Neuron (in vitro differentiated cells): ENCODE measurements around the gene DUT.

Experiments
- H2AFZ ChIP-seq: one replicate; pipeline ENCODE4 v1.6.1; 2013; ENCODE audit warnings: low read depth, mild to moderate bottlenecking, inconsistent platforms, low read length, moderate library complexity
- H3K27me3 ChIP-seq: one replicate; pipeline ENCODE4 v1.6.1; 2013; ENCODE audit warnings: low read length; ENCODE audit not compliant: insufficient read depth
- H3K36me3 ChIP-seq: one replicate; pipeline ENCODE4 v1.6.1; 2013; ENCODE audit warnings: low read length; ENCODE audit not compliant: insufficient read depth
- H3K4me1 ChIP-seq: one replicate; pipeline ENCODE4 v1.6.1; 2013; ENCODE audit warnings: low read length; ENCODE audit not compliant: insufficient read depth
- H3K4me3 ChIP-seq: 2 replicates; pipeline ENCODE4 v1.5.1; 2013; ENCODE audit warnings: mild to moderate bottlenecking, low read length, moderate library complexity
- H3K9me3 ChIP-seq: one replicate; pipeline ENCODE4 v1.6.1; 2013; ENCODE audit warnings: low read length

The DUT gene

GRCh38 chr15:48330855-48331795 lies at the start of gene DUT:
Gene DUT, plus strand, starts transcription at chr15:48331429. Its CDS starts 87 bp downstream, at chr15:48331516.
- H2AFZ ChIP-seq, result peak within 1 kb of the TSS; percentile 89
- H3K4me3 ChIP-seq, result peak within 1 kb of the TSS; percentile 95

GRCh38 chr15:48281674-48282073 lies 49.6 kb upstream of the DUT start:
- Histone ChIP-seq H3K4me3 (no peak overlapping the region), H3K27me3 (no peaks in the 10 kb centered on the region), H3K9me3 (no peaks in the 10 kb centered on the region), H3K36me3 (no peaks in the 10 kb centered on the region), H3K4me1 (peaks cover 9% of the 10 kb centered on the region), H2AFZ (peak overlapping the region; percentile 34)

More at GRCh38 chr15:48330855-48331795, at the start of gene DUT:
- H3K27me3 ChIP-seq, result no peaks in the 10 kb centered on the region
- H3K4me1 ChIP-seq, result peaks cover 24% of the 10 kb centered on the region
- peaks cover 19% of the 10 kb centered on the region for H3K36me3 ChIP-seq
- no peaks in the 10 kb centered on the region for H3K9me3 ChIP-seq

GRCh38 chr15:48282216-48282615 lies 49.0 kb upstream of the DUT start:
- Histone ChIP-seq H3K9me3 (no peaks in the 10 kb centered on the region), H3K4me3 (no peak overlapping the region), H2AFZ (peak overlapping the region; percentile 34), H3K27me3 (no peaks in the 10 kb centered on the region), H3K36me3 (no peaks in the 10 kb centered on the region), H3K4me1 (peaks cover 9% of the 10 kb centered on the region)

GRCh38 chr15:48283396-48284145 lies 47.7 kb upstream of the DUT start:
- H3K9me3 ChIP-seq, result no peaks in the 10 kb centered on the region
- no peaks in the 10 kb centered on the region for H3K27me3 ChIP-seq
- H3K4me1 ChIP-seq, result peaks cover 9% of the 10 kb centered on the region
- H3K36me3 ChIP-seq, result no peaks in the 10 kb centered on the region
- H2AFZ ChIP-seq, result no peak overlapping the region
- H3K4me3 ChIP-seq, result no peak overlapping the region

GRCh38 chr15:48285329-48286214 lies 45.7 kb upstream of the DUT start:
- no peaks in the 10 kb centered on the region for H3K36me3 ChIP-seq
- peak overlapping the region; percentile 71 for H2AFZ ChIP-seq
- peaks cover 9% of the 10 kb centered on the region for H3K4me1 ChIP-seq
- no peaks in the 10 kb centered on the region for H3K27me3 ChIP-seq
- H3K4me3 ChIP-seq, result no peak overlapping the region
- no peaks in the 10 kb centered on the region for H3K9me3 ChIP-seq

- H3K4me3 ChIP-seq, result no peak overlapping the region
Measured at GRCh38 chr15:48289628-48290027, 41.6 kb upstream of the DUT start.

GRCh38 chr15:48292458-48292857 lies 38.8 kb upstream of the DUT start:
- H2AFZ ChIP-seq, result no peak overlapping the region
- H3K27me3 ChIP-seq, result no peaks in the 10 kb centered on the region
- H3K36me3 ChIP-seq, result no peaks in the 10 kb centered on the region
- peaks cover 9% of the 10 kb centered on the region for H3K4me1 ChIP-seq
- no peaks in the 10 kb centered on the region for H3K9me3 ChIP-seq
- no peak overlapping the region for H3K4me3 ChIP-seq

More at GRCh38 chr15:48289628-48290027, 41.6 kb upstream of the DUT start:
- Histone ChIP-seq H3K9me3 (no peaks in the 10 kb centered on the region), H3K27me3 (no peaks in the 10 kb centered on the region), H2AFZ (no peak overlapping the region), H3K36me3 (no peaks in the 10 kb centered on the region), H3K4me1 (peaks cover 9% of the 10 kb centered on the region)

- H3K36me3 ChIP-seq, result no peaks in the 10 kb centered on the region
- H3K4me3 ChIP-seq, result no peak overlapping the region
- H3K9me3 ChIP-seq, result no peaks in the 10 kb centered on the region
- H2AFZ ChIP-seq, result no peak overlapping the region
- H3K27me3 ChIP-seq, result no peaks in the 10 kb centered on the region
- H3K4me1 ChIP-seq, result peaks cover 21% of the 10 kb centered on the region
Measured at GRCh38 chr15:48297668-48298067, 33.6 kb upstream of the DUT start.

GRCh38 chr15:48298914-48299313 lies 32.3 kb upstream of the DUT start:
- Histone ChIP-seq H3K27me3 (no peaks in the 10 kb centered on the region), H3K36me3 (no peaks in the 10 kb centered on the region), H3K4me3 (no peak overlapping the region), H2AFZ (peak overlapping the region; percentile 65), H3K4me1 (peaks cover 21% of the 10 kb centered on the region), H3K9me3 (no peaks in the 10 kb centered on the region)

GRCh38 chr15:48300038-48300437 lies 31.2 kb upstream of the DUT start:
- H3K4me1 ChIP-seq, result peaks cover 21% of the 10 kb centered on the region
- no peaks in the 10 kb centered on the region for H3K36me3 ChIP-seq
- H3K9me3 ChIP-seq, result no peaks in the 10 kb centered on the region
- no peak overlapping the region for H3K4me3 ChIP-seq
- H3K27me3 ChIP-seq, result no peaks in the 10 kb centered on the region
- H2AFZ ChIP-seq, result no peak overlapping the region

GRCh38 chr15:48304398-48304797 lies 26.8 kb upstream of the DUT start:
- H3K36me3 ChIP-seq, result no peaks in the 10 kb centered on the region
- peaks cover 11% of the 10 kb centered on the region for H3K4me1 ChIP-seq
- H3K4me3 ChIP-seq, result no peak overlapping the region
- H2AFZ ChIP-seq, result no peak overlapping the region
- H3K27me3 ChIP-seq, result no peaks in the 10 kb centered on the region
- H3K9me3 ChIP-seq, result no peaks in the 10 kb centered on the region

GRCh38 chr15:48306639-48307038 lies 24.6 kb upstream of the DUT start:
- Histone ChIP-seq H3K36me3 (no peaks in the 10 kb centered on the region), H3K9me3 (no peaks in the 10 kb centered on the region), H3K4me1 (no peaks in the 10 kb centered on the region), H2AFZ (no peak overlapping the region), H3K27me3 (no peaks in the 10 kb centered on the region), H3K4me3 (no peak overlapping the region)
